Measurements from ENCODE around the gene ATXN7L2. TPM values are rescaled to one million over a fixed set of nuclear protein-coding genes. Genes with fewer than 3 reads are reported as not detected.

Gene ATXN7L2
- polyA plus RNA-seq, 3 donors = 1.1 to 3.6 (median 1.7) TPM

GRCh38 chr1:109539676-109540075 lies 56.0 kb downstream of the ATXN7L2 start, which contains the start of gene GPR61:
GPR61 (plus strand) TSS chr1:109539872; CDS start chr1:109543023, 3,151 bp downstream.
- TF ChIP-seq, protein P1, sequence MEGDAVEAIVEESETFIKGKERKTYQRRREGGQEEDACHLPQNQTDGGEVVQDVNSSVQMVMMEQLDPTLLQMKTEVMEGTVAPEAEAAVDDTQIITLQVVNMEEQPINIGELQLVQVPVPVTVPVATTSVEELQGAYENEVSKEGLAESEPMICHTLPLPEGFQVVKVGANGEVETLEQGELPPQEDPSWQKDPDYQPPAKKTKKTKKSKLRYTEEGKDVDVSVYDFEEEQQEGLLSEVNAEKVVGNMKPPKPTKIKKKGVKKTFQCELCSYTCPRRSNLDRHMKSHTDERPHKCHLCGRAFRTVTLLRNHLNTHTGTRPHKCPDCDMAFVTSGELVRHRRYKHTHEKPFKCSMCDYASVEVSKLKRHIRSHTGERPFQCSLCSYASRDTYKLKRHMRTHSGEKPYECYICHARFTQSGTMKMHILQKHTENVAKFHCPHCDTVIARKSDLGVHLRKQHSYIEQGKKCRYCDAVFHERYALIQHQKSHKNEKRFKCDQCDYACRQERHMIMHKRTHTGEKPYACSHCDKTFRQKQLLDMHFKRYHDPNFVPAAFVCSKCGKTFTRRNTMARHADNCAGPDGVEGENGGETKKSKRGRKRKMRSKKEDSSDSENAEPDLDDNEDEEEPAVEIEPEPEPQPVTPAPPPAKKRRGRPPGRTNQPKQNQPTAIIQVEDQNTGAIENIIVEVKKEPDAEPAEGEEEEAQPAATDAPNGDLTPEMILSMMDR (IDR thresholded peaks at IDR 0.05) = no peak
- no peaks in the 10 kb centered on the region for H3K4me1 ChIP-seq (ENCODE audit: control insufficient read depth in 1 of 2, insufficient read depth in 2 of 2, low read length in 2 of 2)
- H3K27me3 ChIP-seq (ENCODE audit: control insufficient read depth in 2 of 2, insufficient read depth in 2 of 2, low read length in 2 of 2) = no peaks in the 10 kb centered on the region
- no peaks in the 10 kb centered on the region for H3K36me3 ChIP-seq (replicated peaks in 1 of 2; ENCODE audit: control insufficient read depth in 1 of 2, insufficient read depth in 2 of 2, low read length in 2 of 2)
- no peaks in the 10 kb centered on the region for H4K20me1 ChIP-seq (ENCODE audit: insufficient read depth, low read length)
- WGBS (ENCODE audit: insufficient coverage) = 67% methylated on average over 5 of the region's 7 CpGs
- intact Hi-C loops (cut with micrococcal nuclease) = loop anchor here in 1 of 2 donors (10.0 kb wide), 2 partner anchors 265 to 445 kb away; partner anchors contain the start of gene AHCYL1
- H3K27ac ChIP-seq (ENCODE audit: low read depth in 1 of 2, low read length in 2 of 2) = no peak within 1 kb of the TSS
- H2AFZ ChIP-seq (ENCODE audit: insufficient read depth, low read depth, low read length, poor library complexity, severe bottlenecking) = no peak within 1 kb of the TSS
- no peak within 1 kb of the TSS for H3K4me3 ChIP-seq (replicated peaks in 1 of 3; ENCODE audit: low read depth in 2 of 3, low read length in 3 of 3)
- Mint-ChIP-seq H3K36me3 (no peaks in the 10 kb centered on the region), H3K4me3 (no peak within 1 kb of the TSS), H3K4me1 (no peaks in the 10 kb centered on the region), H3K9me3 (peaks cover 0 to 2% (median 0%) of the 10 kb centered on the region in 7 donors), H3K27me3 (ENCODE audit: low read depth in 3 of 3) (peaks cover 0 to 4% (median 2%) of the 10 kb centered on the region in 3 donors), H3K27ac (peak within 1 kb of the TSS in 1 of 7 donors; percentile 18)
- no peak within 1 kb of the TSS for H3K9ac ChIP-seq (ENCODE audit: insufficient read depth, low read length, poor library complexity, severe bottlenecking)
- no peak within 1 kb of the TSS for H3K4me2 ChIP-seq (replicated peaks; ENCODE audit: extremely low read depth, low read length, poor library complexity, severe bottlenecking)
- no peaks in the 10 kb centered on the region for H3K79me2 ChIP-seq (ENCODE audit: insufficient read depth, low read length)
- DNase-seq = no peak
- no peaks in the 10 kb centered on the region for H3K9me3 ChIP-seq (replicated peaks in 1 of 2; ENCODE audit: control insufficient read depth in 1 of 2, insufficient read depth in 1 of 2, low read length in 2 of 2)

DNA sequence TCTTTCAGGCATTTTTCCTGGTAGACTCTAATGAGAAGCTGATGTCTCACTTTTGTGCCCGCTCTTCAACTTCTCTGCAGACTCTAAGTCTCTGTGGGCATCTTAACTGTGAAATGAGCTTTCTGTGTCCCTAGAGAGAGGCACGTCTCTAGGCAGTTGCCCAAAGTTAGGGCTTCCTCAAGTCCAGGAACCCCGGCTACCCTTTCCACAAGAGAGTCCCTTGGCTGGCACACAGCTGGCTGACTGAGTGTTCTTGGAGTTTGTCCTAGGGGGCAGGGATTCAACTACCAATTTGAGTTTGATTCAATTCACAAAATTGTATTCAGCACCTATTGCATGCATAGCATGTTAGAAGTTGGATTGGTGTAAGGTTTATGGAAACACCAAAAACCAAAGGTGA lies 57.4 kb downstream of the ATXN7L2 start:
- intact Hi-C loops (cut with micrococcal nuclease) = loop anchor here in 1 of 2 donors (10.0 kb wide), 1 partner anchor 444 kb away; the partner anchor contains the start of gene AHCYL1
- H3K4me1 ChIP-seq (ENCODE audit: control insufficient read depth in 1 of 2, insufficient read depth in 2 of 2, low read length in 2 of 2) = peaks cover 0 to 2% of the 10 kb centered on the region in 2 donors
- TF ChIP-seq, protein P1 (IDR thresholded peaks at IDR 0.05) = no peak
- no peaks in the 10 kb centered on the region for H3K36me3 Mint-ChIP-seq
- H3K9me3 Mint-ChIP-seq = peaks cover 0 to 2% (median 0%) of the 10 kb centered on the region in 7 donors
- no peak overlapping the region for H3K27ac ChIP-seq (ENCODE audit: low read depth in 1 of 2, low read length in 2 of 2)
- H3K4me1 Mint-ChIP-seq = peaks cover under 1% of the 10 kb centered on the region
- no peak overlapping the region for H3K9ac ChIP-seq (ENCODE audit: insufficient read depth, low read length, poor library complexity, severe bottlenecking)
- no peak overlapping the region for H3K4me3 Mint-ChIP-seq
- H3K79me2 ChIP-seq (ENCODE audit: insufficient read depth, low read length) = no peaks in the 10 kb centered on the region
- peaks cover 0 to 4% (median 2%) of the 10 kb centered on the region in 3 donors for H3K27me3 Mint-ChIP-seq (ENCODE audit: low read depth in 3 of 3)
- no peaks in the 10 kb centered on the region for H4K20me1 ChIP-seq (ENCODE audit: insufficient read depth, low read length)
- H3K27ac Mint-ChIP-seq = no peak overlapping the region
- H3K9me3 ChIP-seq (replicated peaks in 1 of 2; ENCODE audit: control insufficient read depth in 1 of 2, insufficient read depth in 1 of 2, low read length in 2 of 2) = no peaks in the 10 kb centered on the region
- no peak overlapping the region for H3K4me3 ChIP-seq (replicated peaks in 1 of 3; ENCODE audit: low read depth in 2 of 3, low read length in 3 of 3)
- H2AFZ ChIP-seq (ENCODE audit: insufficient read depth, low read depth, low read length, poor library complexity, severe bottlenecking) = no peak overlapping the region
- 83% methylated on average over 2 of the region's 3 CpGs for WGBS (ENCODE audit: insufficient coverage)
- H3K27me3 ChIP-seq (ENCODE audit: control insufficient read depth in 2 of 2, insufficient read depth in 2 of 2, low read length in 2 of 2) = no peaks in the 10 kb centered on the region
- H3K36me3 ChIP-seq (replicated peaks in 1 of 2; ENCODE audit: control insufficient read depth in 1 of 2, insufficient read depth in 2 of 2, low read length in 2 of 2) = no peaks in the 10 kb centered on the region
- no peak overlapping the region for H3K4me2 ChIP-seq (replicated peaks; ENCODE audit: extremely low read depth, low read length, poor library complexity, severe bottlenecking)
- DNase-seq = no peak

Other genes starting within 250 kb of the ATXN7L2 start
- under 1 TPM; 0.03 to 0.97 (median 0.04) TPM for gene CELSR2, start 234.4 kb upstream of the ATXN7L2 start, polyA plus RNA-seq
- gene PSRC1, start 200.8 kb upstream of the ATXN7L2 start, polyA plus RNA-seq = 10 to 100 TPM in 1 of 3 donors, 1 to 10 TPM in 2; 5.8 to 25.5 (median 7.1) TPM
- gene MYBPHL, start 176.9 kb upstream of the ATXN7L2 start, polyA plus RNA-seq = under 1 TPM in 1 of 3 donors, not detected in 2; 0.13 TPM
- 10 to 100 TPM; 21.3 to 41.1 (median 35.3) TPM for gene SORT1, start 86.0 kb upstream of the ATXN7L2 start, polyA plus RNA-seq
- gene PSMA5, start 57.5 kb upstream of the ATXN7L2 start, polyA plus RNA-seq = 100 to 1,000 TPM in 2 of 3 donors, 10 to 100 TPM in 1; 36.6 to 119 (median 118) TPM
- under 1 TPM in 2 of 3 donors, not detected in 1; 0.03 to 0.12 TPM for gene SYPL2, start 17.4 kb upstream of the ATXN7L2 start, polyA plus RNA-seq
- gene CYB561D1, start 10.2 kb downstream of the ATXN7L2 start, polyA plus RNA-seq = 10 to 100 TPM in 1 of 3 donors, 1 to 10 TPM in 2; 1.4 to 13.2 (median 4.2) TPM
- under 1 TPM; 0.05 to 0.26 (median 0.07) TPM for gene AMIGO1, start 25.8 kb downstream of the ATXN7L2 start, polyA plus RNA-seq
- gene GPR61, start 56.0 kb downstream of the ATXN7L2 start, polyA plus RNA-seq = under 1 TPM in 1 of 3 donors, not detected in 2; 0.28 TPM
- gene GNAI3, start 64.7 kb downstream of the ATXN7L2 start, polyA plus RNA-seq = 10 to 100 TPM in 2 of 3 donors, 1 to 10 TPM in 1; 3.0 to 14.2 (median 10.4) TPM
- under 1 TPM in 1 of 3 donors, not detected in 2; 0.05 TPM for gene GNAT2, start 135.7 kb downstream of the ATXN7L2 start, polyA plus RNA-seq
- gene AMPD2, start 135.9 kb downstream of the ATXN7L2 start, polyA plus RNA-seq = 100 to 1,000 TPM in 2 of 3 donors, 10 to 100 TPM in 1; 75.0 to 961 (median 117) TPM
- gene GSTM4, start 172.2 kb downstream of the ATXN7L2 start, polyA plus RNA-seq = 10 to 100 TPM; 11.9 to 22.9 (median 15.9) TPM
- 10 to 100 TPM in 1 of 3 donors, 1 to 10 TPM in 2; 1.5 to 12.0 (median 6.3) TPM for gene GSTM2, start 184.2 kb downstream of the ATXN7L2 start, polyA plus RNA-seq
- 10 to 100 TPM in 2 of 3 donors, not detected in 1; 13.5 to 27.7 TPM for gene GSTM1, start 203.9 kb downstream of the ATXN7L2 start, polyA plus RNA-seq
- not detected for gene GSTM5, start 228.3 kb downstream of the ATXN7L2 start, polyA plus RNA-seq

Data from CD14-positive monocyte (primary cell).